Activated B cell treated with CpG ODN at 0.5 μM for 24 hours (primary cell): ENCODE results near the gene RNF130. TPM values are rescaled to one million over a fixed set of nuclear protein-coding genes. Genes with fewer than 3 reads are reported as not detected.

Experiments used
- ATAC-seq: fragments of 200-7000 bp; cut with Tn5 transposase; one replicate; pipeline ENCODE4 v1.10.0; 2021; ENCODE audit warnings: low read depth, mild to moderate bottlenecking, moderate library complexity
- CTCF ChIA-PET: fragments of 350-600 bp; sonication (Branson Sonifier 250); formaldehyde crosslinking; loops from one replicate; lab custom pipeline; 2021; ENCODE audit warnings: antibody characterized with exemption; lab: Charles Lee
- POLR2A ChIA-PET: fragments of 350-600 bp; sonication (Branson Sonifier 250); formaldehyde crosslinking; loops from one replicate; lab custom pipeline; 2021; ENCODE audit warnings: antibody characterized with exemption; lab: Charles Lee
- DNase-seq: peaks from one replicate; pipeline ENCODE4 v3.0.0; 2022
- H3K27ac Mint-ChIP-seq: one replicate; pipeline ENCODE4 v1.8.0; 2020; ENCODE audit warnings: mixed read lengths
- H3K27me3 Mint-ChIP-seq: one replicate; pipeline ENCODE4 v1.8.0; 2021; ENCODE audit warnings: mixed read lengths
- H3K36me3 Mint-ChIP-seq: one replicate; pipeline ENCODE4 v1.8.0; 2021; ENCODE audit warnings: low read depth, mixed read lengths
- H3K4me1 Mint-ChIP-seq: one replicate; pipeline ENCODE4 v1.8.0; 2021; ENCODE audit warnings: mixed read lengths
- H3K4me3 Mint-ChIP-seq: one replicate; pipeline ENCODE4 v1.8.0; 2020; ENCODE audit warnings: mild to moderate bottlenecking, mixed read lengths
- H3K9me3 Mint-ChIP-seq: one replicate; pipeline ENCODE4 v1.8.0; 2020; ENCODE audit warnings: mixed read lengths
- CTCF ChIP-seq: fragments of 200-600 bp; IDR thresholded peaks from one replicate; pipeline ENCODE4 v1.8.0; 2022; ENCODE audit warnings: antibody characterized with exemption, mild to moderate bottlenecking
- intact Hi-C: fragments of 100-400 bp; cut with micrococcal nuclease; formaldehyde crosslinking; loops from one replicate; pipeline ENCODE4 v1.15.1; 2024
- total RNA-seq: library from RNA; stranded (reverse); gene quantifications from 2 replicates; pipeline ENCODE4 v1.2.3, GENCODE V29; 2022

Gene RNF130
- total RNA-seq, 1 donor from 2014 or later: 18.5 TPM

- CTCF ChIA-PET: no interaction called here
- no peaks in the 10 kb centered on the region for H3K27me3 Mint-ChIP-seq
- H3K36me3 Mint-ChIP-seq: no peaks in the 10 kb centered on the region
- TF ChIP-seq CTCF: no peak
- peaks cover 8% of the 10 kb centered on the region for H3K4me1 Mint-ChIP-seq
- H3K4me3 Mint-ChIP-seq: no peak overlapping the region
- no peak overlapping the region for H3K27ac Mint-ChIP-seq
- H3K9me3 Mint-ChIP-seq: no peaks in the 10 kb centered on the region
- intact Hi-C loops: no loop called here
- DNase-seq (no peak), ATAC-seq (no peak)
- POLR2A ChIA-PET: no interaction called here
Observed at GRCh38 chr5:180045889-180046499, 25.6 kb downstream of the RNF130 start.

GRCh38 chr5:180043377-180043776 lies 28.2 kb downstream of the RNF130 start:
- CTCF ChIA-PET: no interaction called here
- Mint-ChIP-seq H3K4me3 (no peak overlapping the region), H3K9me3 (no peaks in the 10 kb centered on the region), H3K27me3 (no peaks in the 10 kb centered on the region), H3K36me3 (peaks cover 13% of the 10 kb centered on the region), H3K4me1 (no peaks in the 10 kb centered on the region), H3K27ac (no peak overlapping the region)
- intact Hi-C loops: no loop called here
- no peak for ATAC-seq
- POLR2A ChIA-PET: no interaction called here
- no peak for TF ChIP-seq CTCF
- no peak for DNase-seq

GRCh38 chr5:180041301-180042274 lies 30.0 kb downstream of the RNF130 start:
- ChIA-PET CTCF (no interaction called here), POLR2A (no interaction called here)
- Mint-ChIP-seq H3K4me3 (no peak overlapping the region), H3K9me3 (peaks cover 2% of the 10 kb centered on the region), H3K4me1 (no peaks in the 10 kb centered on the region), H3K27me3 (no peaks in the 10 kb centered on the region), H3K27ac (no peak overlapping the region), H3K36me3 (peaks cover 28% of the 10 kb centered on the region)
- TF ChIP-seq CTCF: no peak
- DNase-seq (no peak), ATAC-seq (no peak)
- intact Hi-C loops: no loop called here

DNA sequence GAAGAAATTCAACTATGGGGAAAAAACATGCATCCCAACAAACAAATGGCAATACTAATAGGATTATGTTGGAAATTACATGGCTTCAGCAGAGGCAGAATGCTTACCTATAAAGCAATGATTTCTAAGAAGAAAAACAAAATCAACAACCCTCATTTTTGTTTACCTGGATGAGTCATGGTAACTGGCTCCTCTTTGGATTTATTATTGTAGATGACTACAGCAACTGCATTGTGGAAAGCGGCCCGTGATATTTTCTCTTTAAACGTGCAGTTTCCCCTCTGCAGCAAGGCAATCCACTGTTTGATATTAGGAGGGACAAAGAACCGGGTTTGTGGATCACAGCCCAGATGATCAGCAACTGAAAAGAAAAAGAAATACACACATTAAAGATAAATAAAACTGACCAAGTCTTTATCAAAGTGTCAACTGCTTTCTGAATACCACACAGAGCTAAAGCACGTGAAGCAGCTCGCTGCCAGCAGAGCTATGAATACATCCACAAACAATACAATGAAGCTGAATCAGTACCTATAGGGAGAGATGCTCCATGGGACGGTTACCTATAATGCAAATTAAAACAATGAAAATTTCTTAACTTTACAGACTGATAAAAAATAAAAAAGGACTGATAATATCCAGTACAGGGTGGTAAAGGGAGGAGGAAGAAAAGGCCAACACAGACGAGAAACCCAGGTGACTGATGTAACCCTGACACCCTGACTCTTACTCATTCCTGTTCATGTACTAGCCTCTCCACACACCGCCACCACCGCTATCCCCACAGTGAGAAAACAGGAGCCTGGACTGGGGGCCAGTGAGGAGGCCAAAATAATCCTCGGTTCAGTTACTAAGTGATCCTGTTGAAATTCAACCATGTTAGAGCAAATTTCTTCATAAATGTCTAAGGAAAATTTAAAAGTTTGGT lies 31.0 kb downstream of the RNF130 start:
- H3K27ac Mint-ChIP-seq: no peak overlapping the region

More for the DNA sequence above, 31.0 kb downstream of the RNF130 start:
- intact Hi-C loops: no loop called here
- ChIA-PET CTCF (no interaction called here), POLR2A (no interaction called here)
- ATAC-seq: no peak
- no peak for DNase-seq
- Mint-ChIP-seq H3K4me1 (no peaks in the 10 kb centered on the region), H3K36me3 (peaks cover 37% of the 10 kb centered on the region), H3K9me3 (peaks cover 7% of the 10 kb centered on the region), H3K27me3 (no peaks in the 10 kb centered on the region), H3K4me3 (no peak overlapping the region)
- TF ChIP-seq CTCF: no peak
